Nephron progenitor cell (in vitro differentiated cells): ENCODE data around the gene MALL.
"Not testable (repeated sequence)": the region's sequence is repeated elsewhere in the genome, so short reads cannot be mapped to it uniquely, and the experiment has no call there.

ENCODE experiments used
- DNase-seq: peaks from one replicate; pipeline ENCODE4 v3.0.0; 2021
- H3K27ac Mint-ChIP-seq: 2 replicates; pipeline ENCODE4 v1.8.0; 2021; ENCODE audit warnings: mild to moderate bottlenecking, moderate library complexity, mixed read lengths
- H3K27me3 Mint-ChIP-seq: 2 replicates; pipeline ENCODE4 v1.8.0; 2021; ENCODE audit warnings: mild to moderate bottlenecking, low read depth, mixed read lengths; ENCODE audit not compliant: poor library complexity
- H3K36me3 Mint-ChIP-seq: 2 replicates; pipeline ENCODE4 v1.8.0; 2021; ENCODE audit warnings: low read depth, mixed read lengths
- H3K4me1 Mint-ChIP-seq: 2 replicates; pipeline ENCODE4 v1.8.0; 2021; ENCODE audit warnings: mixed read lengths
- H3K4me3 Mint-ChIP-seq: 2 replicates; pipeline ENCODE4 v1.8.0; 2021; ENCODE audit warnings: mild to moderate bottlenecking, moderate library complexity, mixed read lengths
- H3K9me3 Mint-ChIP-seq: 2 replicates; pipeline ENCODE4 v1.8.0; 2021; ENCODE audit warnings: mild to moderate bottlenecking, moderate library complexity, mixed read lengths
- TF ChIP-seq, protein P1 (sequence below): fragments of 200-600 bp; sonication (generic); IDR thresholded peaks from 2 replicates; pipeline ENCODE4 v1.5.0; 2021; ENCODE audit warnings: antibody characterized with exemption

Gene MALL

DNA sequence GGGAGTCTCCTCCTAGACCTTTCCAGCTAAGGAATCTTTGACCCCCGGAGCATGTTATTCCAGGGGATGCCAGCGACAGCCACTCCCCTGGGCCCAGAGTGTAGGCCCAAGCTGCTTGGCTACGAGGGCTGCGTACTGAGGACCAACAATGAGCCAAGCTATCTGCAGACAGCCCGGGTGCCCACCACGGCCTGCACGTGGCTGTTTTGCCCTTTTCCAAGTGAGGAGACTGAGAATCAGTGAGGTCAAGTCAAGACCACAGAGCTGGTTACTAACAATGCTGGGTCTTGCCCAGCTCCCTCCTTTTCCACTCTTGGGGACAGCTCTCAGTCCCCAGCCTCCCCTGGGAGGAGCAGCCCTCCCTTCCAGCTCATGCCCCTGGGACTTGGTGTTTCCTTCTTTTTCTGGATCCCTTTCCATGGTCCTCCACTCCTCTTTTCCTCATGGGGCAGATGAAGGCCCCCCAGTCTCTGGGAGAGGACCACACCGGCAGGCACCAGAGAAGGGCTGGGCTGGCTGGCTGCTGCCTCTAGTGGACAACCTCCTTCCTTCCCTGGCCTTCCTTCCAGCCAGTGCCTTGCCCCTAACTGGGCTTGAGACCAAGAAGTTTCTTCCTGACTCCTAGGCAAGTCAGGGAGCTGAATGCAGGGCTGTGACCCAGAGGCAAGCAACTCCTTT lies 550 bp upstream of the MALL start:
- peak overlapping the region; percentile 76 for H3K4me3 Mint-ChIP-seq
- no peak overlapping the region for H3K27ac Mint-ChIP-seq
- peaks cover 32% of the 10 kb centered on the region for H3K4me1 Mint-ChIP-seq
- peaks cover 82% of the 10 kb centered on the region for H3K27me3 Mint-ChIP-seq
- TF ChIP-seq, protein P1, sequence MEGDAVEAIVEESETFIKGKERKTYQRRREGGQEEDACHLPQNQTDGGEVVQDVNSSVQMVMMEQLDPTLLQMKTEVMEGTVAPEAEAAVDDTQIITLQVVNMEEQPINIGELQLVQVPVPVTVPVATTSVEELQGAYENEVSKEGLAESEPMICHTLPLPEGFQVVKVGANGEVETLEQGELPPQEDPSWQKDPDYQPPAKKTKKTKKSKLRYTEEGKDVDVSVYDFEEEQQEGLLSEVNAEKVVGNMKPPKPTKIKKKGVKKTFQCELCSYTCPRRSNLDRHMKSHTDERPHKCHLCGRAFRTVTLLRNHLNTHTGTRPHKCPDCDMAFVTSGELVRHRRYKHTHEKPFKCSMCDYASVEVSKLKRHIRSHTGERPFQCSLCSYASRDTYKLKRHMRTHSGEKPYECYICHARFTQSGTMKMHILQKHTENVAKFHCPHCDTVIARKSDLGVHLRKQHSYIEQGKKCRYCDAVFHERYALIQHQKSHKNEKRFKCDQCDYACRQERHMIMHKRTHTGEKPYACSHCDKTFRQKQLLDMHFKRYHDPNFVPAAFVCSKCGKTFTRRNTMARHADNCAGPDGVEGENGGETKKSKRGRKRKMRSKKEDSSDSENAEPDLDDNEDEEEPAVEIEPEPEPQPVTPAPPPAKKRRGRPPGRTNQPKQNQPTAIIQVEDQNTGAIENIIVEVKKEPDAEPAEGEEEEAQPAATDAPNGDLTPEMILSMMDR: peak; percentile 43
- no peaks in the 10 kb centered on the region for H3K36me3 Mint-ChIP-seq
- peaks cover 17% of the 10 kb centered on the region for H3K9me3 Mint-ChIP-seq
- peak; percentile 33 for DNase-seq

DNA sequence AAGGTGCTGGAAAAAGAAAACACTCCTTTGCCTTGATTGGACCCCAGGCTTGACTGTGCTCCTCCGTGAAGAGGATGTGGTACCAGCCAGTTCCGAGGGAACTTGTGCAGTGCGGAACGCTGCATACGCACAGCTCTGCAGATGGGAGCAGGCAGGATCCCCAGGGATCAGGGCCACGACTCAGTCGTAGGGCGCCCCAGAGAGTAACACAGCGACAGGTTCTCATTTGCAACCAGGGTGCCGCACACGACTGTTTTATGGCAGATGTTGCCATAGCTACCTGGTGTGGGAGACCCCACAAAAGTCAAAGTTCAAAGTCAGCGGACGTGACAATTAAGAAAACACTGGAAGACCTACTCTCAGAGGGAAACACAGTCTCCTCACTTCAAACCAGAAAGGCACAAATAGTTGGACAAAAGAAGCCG lies 779 bp downstream of the MALL start:
- DNase-seq: peak; percentile 25
- TF ChIP-seq, protein P1: no peak
- Mint-ChIP-seq H3K4me3 (peak overlapping the region; percentile 80), H3K9me3 (peaks cover 30% of the 10 kb centered on the region), H3K4me1 (peaks cover 28% of the 10 kb centered on the region), H3K27me3 (peaks cover 85% of the 10 kb centered on the region), H3K27ac (peak overlapping the region; percentile 12), H3K36me3 (no peaks in the 10 kb centered on the region)

DNA sequence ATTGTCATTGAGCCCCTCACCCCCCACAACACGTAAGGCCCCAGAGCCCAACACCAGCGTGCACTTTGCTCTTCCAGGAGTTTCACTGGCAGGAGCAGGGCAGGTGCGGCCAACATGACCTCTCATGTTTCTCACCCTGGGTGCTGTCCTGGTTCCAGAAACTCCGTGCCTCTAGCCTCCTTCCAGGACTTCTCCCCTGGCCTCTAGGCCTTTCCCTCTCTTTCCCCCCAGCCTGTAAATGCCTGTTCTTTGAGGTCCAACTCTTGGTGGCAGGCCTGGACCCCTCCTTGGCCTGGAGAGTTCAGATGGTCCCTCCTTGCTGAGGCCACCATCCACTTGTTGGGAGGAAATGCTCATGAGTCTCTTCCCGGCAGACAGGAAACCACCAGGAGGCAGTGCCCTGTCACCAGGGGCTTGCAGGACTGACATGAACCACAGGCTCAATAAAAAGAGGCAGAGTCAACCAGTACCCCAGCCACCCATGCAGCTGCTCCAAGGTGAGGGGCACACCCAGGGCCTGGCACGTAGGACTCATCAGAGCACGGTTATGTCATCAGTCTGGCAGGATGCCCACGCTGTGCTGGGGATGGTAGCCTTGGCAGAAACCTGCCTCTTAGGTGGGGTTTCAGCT lies 1.5 kb downstream of the MALL start:
- TF ChIP-seq, protein P1: no peak
- Mint-ChIP-seq H3K9me3 (peaks cover 31% of the 10 kb centered on the region), H3K4me3 (no peak overlapping the region), H3K4me1 (peaks cover 28% of the 10 kb centered on the region), H3K27ac (peak overlapping the region; percentile 25), H3K36me3 (no peaks in the 10 kb centered on the region), H3K27me3 (peaks cover 78% of the 10 kb centered on the region)
- DNase-seq: no peak

DNA sequence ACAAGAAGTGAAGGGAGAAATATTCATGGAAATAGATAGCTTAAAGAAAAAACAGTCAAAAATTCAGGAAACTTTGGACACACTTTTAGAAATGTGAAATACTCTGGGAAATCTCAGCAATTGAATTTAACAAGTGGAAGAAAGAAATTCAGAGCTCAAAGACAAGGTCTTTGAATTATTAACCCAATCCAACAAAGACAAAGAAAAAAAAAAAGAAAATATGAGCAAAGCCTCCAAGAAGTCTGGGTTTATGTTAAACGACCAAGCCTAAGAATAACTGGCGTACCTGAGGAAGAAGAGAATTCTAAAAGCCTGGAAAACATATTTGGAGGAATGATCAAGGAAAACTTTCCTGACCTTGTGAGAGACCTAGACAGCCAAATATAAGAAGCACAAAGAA lies 7.3 kb downstream of the MALL start:
- peaks cover 20% of the 10 kb centered on the region for H3K4me1 Mint-ChIP-seq
- H3K36me3 Mint-ChIP-seq, DNase-seq, H3K4me3 Mint-ChIP-seq, H3K27ac Mint-ChIP-seq: not testable (repeated sequence)
- H3K9me3 Mint-ChIP-seq: peaks cover 53% of the 10 kb centered on the region
- H3K27me3 Mint-ChIP-seq: peaks cover 30% of the 10 kb centered on the region

DNA sequence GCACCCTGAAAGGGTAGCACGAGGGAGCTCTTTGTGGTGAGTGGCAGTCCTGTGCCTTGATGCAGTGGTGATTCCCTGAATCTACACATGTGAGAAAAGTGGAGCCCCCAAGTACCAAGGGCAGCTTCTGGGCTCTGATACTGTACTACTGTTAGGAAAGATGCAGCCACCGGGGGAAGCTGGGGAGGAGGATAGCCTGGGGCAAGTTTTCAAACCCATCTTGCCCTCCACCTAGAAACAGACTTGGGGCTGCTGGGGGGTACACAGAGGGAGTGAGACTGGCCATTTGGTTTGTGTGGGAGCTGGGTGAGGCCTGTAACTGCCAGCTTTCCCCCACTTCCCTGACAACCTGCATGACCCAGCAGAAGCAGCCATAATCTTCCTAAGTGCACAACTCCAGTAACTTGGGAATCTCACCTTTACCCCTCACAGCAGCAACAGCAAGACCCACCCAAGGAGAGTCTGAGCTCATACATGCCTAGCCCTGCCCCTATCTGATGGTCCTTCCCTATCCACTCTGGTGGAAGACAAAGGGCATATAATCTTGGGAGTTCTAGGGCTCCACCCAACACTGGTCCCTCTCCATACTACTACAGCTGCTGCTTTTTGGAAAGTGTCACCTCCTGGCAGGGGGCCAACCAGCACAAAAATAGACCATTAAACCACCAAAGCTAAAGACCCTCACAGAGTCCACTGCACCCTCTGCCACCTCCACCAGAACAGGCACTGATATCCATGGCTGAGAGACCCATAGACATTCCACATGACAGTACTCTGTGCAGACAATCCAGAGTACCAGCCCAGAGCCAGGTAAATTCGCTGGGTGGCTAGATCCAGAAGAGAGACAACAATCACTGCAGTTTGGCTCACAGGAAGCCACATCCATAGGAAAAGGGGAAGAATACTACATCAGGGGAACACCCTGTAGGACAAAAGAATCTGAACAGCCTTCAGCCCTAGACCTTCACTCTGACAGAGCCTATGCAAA lies 8.2 kb downstream of the MALL start:
- Mint-ChIP-seq H3K27me3 (peaks cover 22% of the 10 kb centered on the region), H3K36me3 (no peaks in the 10 kb centered on the region), H3K27ac (no peak overlapping the region), H3K4me1 (peaks cover 29% of the 10 kb centered on the region), H3K4me3 (no peak overlapping the region), H3K9me3 (peaks cover 48% of the 10 kb centered on the region)
- DNase-seq: no peak
- TF ChIP-seq, protein P1: no peak

DNA sequence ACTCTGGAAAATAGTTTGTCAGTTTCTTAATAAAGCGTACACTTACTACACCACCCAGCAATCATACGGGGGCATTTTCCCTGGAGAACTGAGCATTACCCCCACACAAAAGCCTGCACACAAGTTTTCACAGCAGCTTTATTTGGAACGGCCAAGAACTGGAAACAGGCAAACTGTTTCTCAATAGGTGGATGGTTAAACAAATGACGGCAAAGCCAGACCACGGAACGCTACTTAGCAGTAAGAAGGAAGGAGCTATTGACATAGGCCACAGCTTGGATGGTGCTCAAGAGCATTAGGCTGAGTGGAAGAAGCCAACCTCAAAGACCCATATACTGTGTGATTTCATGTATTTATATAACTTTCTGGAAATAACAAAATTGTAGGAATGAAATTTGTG lies 9.0 kb downstream of the MALL start:
- no peak for DNase-seq
- no peak overlapping the region for H3K4me3 Mint-ChIP-seq
- H3K4me1 Mint-ChIP-seq: peaks cover 36% of the 10 kb centered on the region
- H3K27me3 Mint-ChIP-seq: peaks cover 17% of the 10 kb centered on the region
- peaks cover 41% of the 10 kb centered on the region for H3K9me3 Mint-ChIP-seq
- no peaks in the 10 kb centered on the region for H3K36me3 Mint-ChIP-seq
- TF ChIP-seq, protein P1: no peak
- H3K27ac Mint-ChIP-seq: no peak overlapping the region
